ENCODE results near the gene CARD14. TPM values are rescaled to one million over a fixed set of nuclear protein-coding genes. Genes with fewer than 3 reads are reported as not detected.
A peak's percentile ranks its signal among the peaks of the same experiment; 100 is the strongest.

The CARD14 gene
- total RNA-seq, 1 experiment from 2014 or later: 0.09 TPM

- TF ChIP-seq EZH2 (IDR thresholded peaks at IDR 0.05; ENCODE audit: borderline replicate concordance, low read depth, low read length, poor library complexity, severe bottlenecking) (no peak), CTCF (conservative IDR thresholded peaks at IDR 0.05; ENCODE audit: low read depth, low read length) (no peak)
- H3K4me3 ChIP-seq (ENCODE audit: low read depth, low read length, poor library complexity, severe bottlenecking): peak overlapping the region; percentile 94
- intact Hi-C loops (cut with micrococcal nuclease; ENCODE audit: unreplicated experiment): no loop called here
- ChIA-PET POLR2A (ENCODE audit: low non-redundant PET) (interaction anchor here (0.6 kb wide), 1 partner anchor 11 kb away, joined by 4 read pairs; no protein-coding TSS in a partner anchor), CTCF (interaction anchor here (1.3 kb wide), 1 partner anchor 45 kb away, joined by 3 read pairs; the partner anchor contains the start of gene GAA)
- peaks cover 31% of the 10 kb centered on the region for H3K36me3 ChIP-seq (ENCODE audit: insufficient read depth, low read length, poor library complexity, severe bottlenecking)
- DNase-seq (ENCODE audit: low spot score): peak; percentile 33
- H3K27ac ChIP-seq (ENCODE audit: low read depth, low read length, poor library complexity, severe bottlenecking): peak overlapping the region; percentile 92
- H3K27me3 ChIP-seq (replicated peaks; ENCODE audit: insufficient read depth, low read depth, low read length, poor library complexity): no peaks in the 10 kb centered on the region
- no peaks in the 10 kb centered on the region for H3K9me3 ChIP-seq (ENCODE audit: low read depth, low read length, poor library complexity, severe bottlenecking)
- peaks cover 12% of the 10 kb centered on the region for H3K4me1 ChIP-seq (ENCODE audit: insufficient read depth, low read length, poor library complexity, severe bottlenecking)
- BruUV-seq (replicated peaks): no TSS peak
Measured at GRCh38 chr17:80146121-80147034, 23.5 kb upstream of the CARD14 start.

GRCh38 chr17:80147035-80147822 lies 22.6 kb upstream of the CARD14 start, which contains the start of gene EIF4A3:
EIF4A3 (minus strand) TSS chr17:80147128; CDS start chr17:80146961, 167 bp downstream.
- DNase-seq (ENCODE audit: low spot score): peak; percentile 99
- POLR2A ChIA-PET (ENCODE audit: low non-redundant PET): no interaction called here
- BruUV-seq (replicated peaks): TSS peak; percentile 83
- Histone ChIP-seq H3K27me3 (replicated peaks; ENCODE audit: insufficient read depth, low read depth, low read length, poor library complexity) (no peaks in the 10 kb centered on the region), H3K36me3 (ENCODE audit: insufficient read depth, low read length, poor library complexity, severe bottlenecking) (peaks cover 22% of the 10 kb centered on the region), H3K4me1 (ENCODE audit: insufficient read depth, low read length, poor library complexity, severe bottlenecking) (peaks cover 12% of the 10 kb centered on the region), H3K9me3 (ENCODE audit: low read depth, low read length, poor library complexity, severe bottlenecking) (no peaks in the 10 kb centered on the region), H3K4me3 (ENCODE audit: low read depth, low read length, poor library complexity, severe bottlenecking) (peak within 1 kb of the TSS; percentile 94), H3K27ac (ENCODE audit: low read depth, low read length, poor library complexity, severe bottlenecking) (peak within 1 kb of the TSS; percentile 92)
- intact Hi-C loops (cut with micrococcal nuclease; ENCODE audit: unreplicated experiment): no loop called here
- TF ChIP-seq EZH2 (IDR thresholded peaks at IDR 0.05; ENCODE audit: borderline replicate concordance, low read depth, low read length, poor library complexity, severe bottlenecking) (no peak), CTCF (conservative IDR thresholded peaks at IDR 0.05; ENCODE audit: low read depth, low read length) (no peak)
- CTCF ChIA-PET: interaction anchor here (1.3 kb wide), 1 partner anchor 46 kb away, joined by 3 read pairs; the partner anchor contains the start of gene GAA

DNA sequence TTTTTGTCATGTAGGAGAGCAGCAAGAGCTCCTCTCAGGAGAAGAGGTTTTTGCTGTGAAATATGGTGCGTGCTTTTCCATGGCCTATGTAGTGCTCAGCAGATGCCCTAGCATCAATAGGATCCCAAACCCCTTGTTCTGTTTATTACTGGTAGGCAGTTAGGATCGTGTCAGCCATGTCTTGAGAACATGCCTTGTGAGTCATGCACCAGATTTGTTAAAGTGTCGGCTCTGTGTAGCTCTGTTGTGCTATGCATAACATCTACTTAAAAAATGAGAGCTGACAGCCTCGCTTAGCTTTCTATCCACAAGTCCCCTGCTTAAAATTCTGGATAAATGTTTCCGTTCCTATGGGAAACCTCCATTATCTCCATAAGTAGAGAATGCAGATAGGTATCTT lies 18.5 kb upstream of the CARD14 start:
- BruUV-seq (replicated peaks): no TSS peak
- Histone ChIP-seq H3K27me3 (replicated peaks; ENCODE audit: insufficient read depth, low read depth, low read length, poor library complexity) (no peaks in the 10 kb centered on the region), H3K4me1 (ENCODE audit: insufficient read depth, low read length, poor library complexity, severe bottlenecking) (no peaks in the 10 kb centered on the region), H3K36me3 (ENCODE audit: insufficient read depth, low read length, poor library complexity, severe bottlenecking) (no peaks in the 10 kb centered on the region), H3K27ac (ENCODE audit: low read depth, low read length, poor library complexity, severe bottlenecking) (no peak overlapping the region), H3K4me3 (ENCODE audit: low read depth, low read length, poor library complexity, severe bottlenecking) (no peak overlapping the region), H3K9me3 (ENCODE audit: low read depth, low read length, poor library complexity, severe bottlenecking) (peaks cover 4% of the 10 kb centered on the region)
- no peak for DNase-seq (ENCODE audit: low spot score)
- intact Hi-C loops (cut with micrococcal nuclease; ENCODE audit: unreplicated experiment): no loop called here
- ChIA-PET POLR2A (ENCODE audit: low non-redundant PET) (no interaction called here), CTCF (no interaction called here)
- TF ChIP-seq CTCF (conservative IDR thresholded peaks at IDR 0.05; ENCODE audit: low read depth, low read length) (no peak), EZH2 (IDR thresholded peaks at IDR 0.05; ENCODE audit: borderline replicate concordance, low read depth, low read length, poor library complexity, severe bottlenecking) (no peak)
